ENCODE measurements around the gene HOXA13. TPM values are rescaled to one million over a fixed set of nuclear protein-coding genes. Genes with fewer than 3 reads are reported as not detected.

HOXA13 gene
- total RNA-seq, 1 experiment from 2014 or later = 0.68 TPM

GRCh38 chr7:27248427-27248806, 48.5 kb upstream of the HOXA13 start:
- TF ChIP-seq, protein P1, sequence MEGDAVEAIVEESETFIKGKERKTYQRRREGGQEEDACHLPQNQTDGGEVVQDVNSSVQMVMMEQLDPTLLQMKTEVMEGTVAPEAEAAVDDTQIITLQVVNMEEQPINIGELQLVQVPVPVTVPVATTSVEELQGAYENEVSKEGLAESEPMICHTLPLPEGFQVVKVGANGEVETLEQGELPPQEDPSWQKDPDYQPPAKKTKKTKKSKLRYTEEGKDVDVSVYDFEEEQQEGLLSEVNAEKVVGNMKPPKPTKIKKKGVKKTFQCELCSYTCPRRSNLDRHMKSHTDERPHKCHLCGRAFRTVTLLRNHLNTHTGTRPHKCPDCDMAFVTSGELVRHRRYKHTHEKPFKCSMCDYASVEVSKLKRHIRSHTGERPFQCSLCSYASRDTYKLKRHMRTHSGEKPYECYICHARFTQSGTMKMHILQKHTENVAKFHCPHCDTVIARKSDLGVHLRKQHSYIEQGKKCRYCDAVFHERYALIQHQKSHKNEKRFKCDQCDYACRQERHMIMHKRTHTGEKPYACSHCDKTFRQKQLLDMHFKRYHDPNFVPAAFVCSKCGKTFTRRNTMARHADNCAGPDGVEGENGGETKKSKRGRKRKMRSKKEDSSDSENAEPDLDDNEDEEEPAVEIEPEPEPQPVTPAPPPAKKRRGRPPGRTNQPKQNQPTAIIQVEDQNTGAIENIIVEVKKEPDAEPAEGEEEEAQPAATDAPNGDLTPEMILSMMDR (IDR thresholded peaks at IDR 0.05; ENCODE audit: insufficient read depth in 1 of 2, low read depth in 1 of 2, low read length in 1 of 2, severe bottlenecking in 1 of 2, unreplicated experiment in 1 of 2) = no peak

GRCh38 chr7:27247452-27248426, 47.8 kb upstream of the HOXA13 start:
- Mint-ChIP-seq H3K36me3 (ENCODE audit: insufficient read depth, unreplicated experiment) (no peaks in the 10 kb centered on the region), H3K27ac (ENCODE audit: unreplicated experiment) (no peak overlapping the region), H3K27me3 (ENCODE audit: insufficient read depth, unreplicated experiment) (no peaks in the 10 kb centered on the region), H3K9me3 (ENCODE audit: unreplicated experiment) (no peaks in the 10 kb centered on the region), H3K4me1 (ENCODE audit: low read depth, unreplicated experiment) (no peaks in the 10 kb centered on the region), H3K4me3 (ENCODE audit: unreplicated experiment) (no peak overlapping the region)
- intact Hi-C loops (cut with micrococcal nuclease; ENCODE audit: unreplicated experiment) = no loop called here
- H3K4me3 ChIP-seq (ENCODE audit: low read depth, low read length) = no peak overlapping the region
- H3K9me3 ChIP-seq = no peaks in the 10 kb centered on the region
- DNase-seq = no peak
- TF ChIP-seq, protein P1 (IDR thresholded peaks at IDR 0.05; ENCODE audit: insufficient read depth in 1 of 2, low read depth in 1 of 2, low read length in 1 of 2, severe bottlenecking in 1 of 2, unreplicated experiment in 1 of 2) = no peak
- no peaks in the 10 kb centered on the region for H3K4me1 ChIP-seq
- no peaks in the 10 kb centered on the region for H3K36me3 ChIP-seq (ENCODE audit: control insufficient read depth, insufficient read depth, low read length)
- POLR2A ChIA-PET = no interaction called here
- BruUV-seq (replicated peaks) = no TSS peak
- CTCF ChIA-PET = no interaction called here
- H3K27me3 ChIP-seq (replicated peaks; ENCODE audit: control insufficient read depth, insufficient read depth, low read length) = no peaks in the 10 kb centered on the region

More at GRCh38 chr7:27248427-27248806, 48.5 kb upstream of the HOXA13 start:
- Mint-ChIP-seq H3K36me3 (ENCODE audit: insufficient read depth, unreplicated experiment) (no peaks in the 10 kb centered on the region), H3K27ac (ENCODE audit: unreplicated experiment) (no peak overlapping the region), H3K27me3 (ENCODE audit: insufficient read depth, unreplicated experiment) (no peaks in the 10 kb centered on the region), H3K4me1 (ENCODE audit: low read depth, unreplicated experiment) (no peaks in the 10 kb centered on the region), H3K4me3 (ENCODE audit: unreplicated experiment) (no peak overlapping the region), H3K9me3 (ENCODE audit: unreplicated experiment) (no peaks in the 10 kb centered on the region)
- CTCF ChIA-PET = no interaction called here
- Histone ChIP-seq H3K36me3 (ENCODE audit: control insufficient read depth, insufficient read depth, low read length) (no peaks in the 10 kb centered on the region), H3K27me3 (replicated peaks; ENCODE audit: control insufficient read depth, insufficient read depth, low read length) (no peaks in the 10 kb centered on the region), H3K4me3 (ENCODE audit: low read depth, low read length) (no peak overlapping the region), H3K4me1 (no peaks in the 10 kb centered on the region), H3K9me3 (no peaks in the 10 kb centered on the region)
- BruUV-seq (replicated peaks) = no TSS peak
- intact Hi-C loops (cut with micrococcal nuclease; ENCODE audit: unreplicated experiment) = no loop called here
- POLR2A ChIA-PET = no interaction called here
- no peak for DNase-seq

DNA sequence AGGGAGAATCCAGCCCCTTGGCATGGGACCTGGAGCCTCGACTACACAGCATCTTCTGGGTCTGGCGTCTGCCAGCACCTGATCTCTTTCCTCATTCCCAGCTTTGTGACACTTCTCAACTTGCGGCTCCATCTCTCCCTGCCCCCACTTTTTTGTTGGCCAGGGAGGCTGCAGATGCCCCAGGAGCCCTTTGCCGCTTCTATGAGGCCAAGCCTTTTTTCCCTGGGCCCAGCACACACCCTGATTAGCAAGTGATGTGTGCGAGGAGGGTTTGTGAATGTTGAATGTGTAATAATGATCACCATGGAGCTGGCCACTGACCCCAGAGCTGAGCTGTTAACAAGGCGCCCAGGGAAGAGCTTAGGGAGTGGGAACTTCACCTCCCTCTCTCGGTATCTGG, 47.1 kb upstream of the HOXA13 start:
- Mint-ChIP-seq H3K27me3 (ENCODE audit: insufficient read depth, unreplicated experiment) (no peaks in the 10 kb centered on the region), H3K9me3 (ENCODE audit: unreplicated experiment) (no peaks in the 10 kb centered on the region), H3K4me1 (ENCODE audit: low read depth, unreplicated experiment) (no peaks in the 10 kb centered on the region), H3K27ac (ENCODE audit: unreplicated experiment) (no peak overlapping the region), H3K36me3 (ENCODE audit: insufficient read depth, unreplicated experiment) (no peaks in the 10 kb centered on the region), H3K4me3 (ENCODE audit: unreplicated experiment) (no peak overlapping the region)
- no peaks in the 10 kb centered on the region for H3K4me1 ChIP-seq
- TF ChIP-seq, protein P1 (IDR thresholded peaks at IDR 0.05; ENCODE audit: insufficient read depth in 1 of 2, low read depth in 1 of 2, low read length in 1 of 2, severe bottlenecking in 1 of 2, unreplicated experiment in 1 of 2) = no peak
- POLR2A ChIA-PET = no interaction called here
- no peak overlapping the region for H3K4me3 ChIP-seq (ENCODE audit: low read depth, low read length)
- intact Hi-C loops (cut with micrococcal nuclease; ENCODE audit: unreplicated experiment) = no loop called here
- DNase-seq = no peak
- no TSS peak for BruUV-seq (replicated peaks)
- H3K27me3 ChIP-seq (replicated peaks; ENCODE audit: control insufficient read depth, insufficient read depth, low read length) = no peaks in the 10 kb centered on the region
- H3K9me3 ChIP-seq = no peaks in the 10 kb centered on the region
- CTCF ChIA-PET = no interaction called here
- H3K36me3 ChIP-seq (ENCODE audit: control insufficient read depth, insufficient read depth, low read length) = no peaks in the 10 kb centered on the region

Data from Caco-2 (cell line).